Gastroesophageal sphincter (tissue), 3 donors: ENCODE results near the gene TTC33.

ENCODE experiments used
- EP300 ChIP-seq: sonication (generic); formaldehyde crosslinking; IDR thresholded peaks from one replicate; pipeline ENCODE4 v1.6.1; 2017; ENCODE audit warnings: antibody characterized with exemption, mild to moderate bottlenecking
- POLR2A ChIP-seq, 2 donors: fragments of 450-650 bp; IDR thresholded peaks; one replicate each; pipeline ENCODE4 v1.6.1; 2017; ENCODE audit warnings: antibody characterized with exemption in 2 of 2, mild to moderate bottlenecking in 2 of 2, moderate library complexity in 1 of 2
- POLR2AphosphoS5 ChIP-seq: sonication (generic); formaldehyde crosslinking; IDR thresholded peaks from one replicate; pipeline ENCODE4 v1.6.1; 2017; ENCODE audit warnings: antibody characterized with exemption
- TF ChIP-seq, protein P1 (sequence below), 4 experiments: fragments of 200-600 bp in 2 of 4; fragments of 450-650 bp in 2 of 4; sonication (generic) in 1 of 4; IDR thresholded peaks; one replicate each; pipeline ENCODE4 v1.5.1; 2017 to 2019; ENCODE audit warnings: antibody characterized with exemption in 4 of 4, mild to moderate bottlenecking in 2 of 4, moderate library complexity in 2 of 4

DNA sequence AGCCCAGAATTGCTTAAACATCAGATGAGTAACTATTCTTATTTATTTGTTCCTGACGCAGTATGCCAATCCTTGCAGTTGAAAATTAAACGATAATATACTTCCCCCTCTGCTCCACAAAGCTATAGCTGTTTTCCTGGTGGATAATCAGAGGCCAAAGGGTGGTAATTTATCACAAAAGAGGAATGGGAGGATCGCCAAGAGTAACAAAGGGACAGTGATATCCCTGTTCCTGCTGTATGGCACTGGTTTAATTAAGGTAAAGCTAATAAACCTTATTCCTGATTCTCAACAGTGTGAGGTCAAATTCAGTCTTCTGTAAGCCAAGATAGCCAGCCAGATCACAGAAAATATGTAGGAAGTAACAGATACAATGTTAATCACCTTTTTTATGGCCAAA lies 109.5 kb downstream of the TTC33 start:
- no peak for TF ChIP-seq EP300
- TF ChIP-seq, protein P1, sequence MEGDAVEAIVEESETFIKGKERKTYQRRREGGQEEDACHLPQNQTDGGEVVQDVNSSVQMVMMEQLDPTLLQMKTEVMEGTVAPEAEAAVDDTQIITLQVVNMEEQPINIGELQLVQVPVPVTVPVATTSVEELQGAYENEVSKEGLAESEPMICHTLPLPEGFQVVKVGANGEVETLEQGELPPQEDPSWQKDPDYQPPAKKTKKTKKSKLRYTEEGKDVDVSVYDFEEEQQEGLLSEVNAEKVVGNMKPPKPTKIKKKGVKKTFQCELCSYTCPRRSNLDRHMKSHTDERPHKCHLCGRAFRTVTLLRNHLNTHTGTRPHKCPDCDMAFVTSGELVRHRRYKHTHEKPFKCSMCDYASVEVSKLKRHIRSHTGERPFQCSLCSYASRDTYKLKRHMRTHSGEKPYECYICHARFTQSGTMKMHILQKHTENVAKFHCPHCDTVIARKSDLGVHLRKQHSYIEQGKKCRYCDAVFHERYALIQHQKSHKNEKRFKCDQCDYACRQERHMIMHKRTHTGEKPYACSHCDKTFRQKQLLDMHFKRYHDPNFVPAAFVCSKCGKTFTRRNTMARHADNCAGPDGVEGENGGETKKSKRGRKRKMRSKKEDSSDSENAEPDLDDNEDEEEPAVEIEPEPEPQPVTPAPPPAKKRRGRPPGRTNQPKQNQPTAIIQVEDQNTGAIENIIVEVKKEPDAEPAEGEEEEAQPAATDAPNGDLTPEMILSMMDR (IDR thresholded peaks at IDR 0.05): no peak
- TF ChIP-seq POLR2AphosphoS5: no peak
- TF ChIP-seq POLR2A (IDR thresholded peaks at IDR 0.05): no peak
